Hepatocyte (in vitro differentiated cells): Measurements from ENCODE around the gene AANAT. TPM values are rescaled to one million over a fixed set of nuclear protein-coding genes. Genes with fewer than 3 reads are reported as not detected.
"Not testable (repeated sequence)": the region's sequence is repeated elsewhere in the genome, so short reads cannot be mapped to it uniquely, and the experiment has no call there.

Source experiments
- DNase-seq: peaks from one replicate; pipeline ENCODE4 v3.0.0-alpha.2; 2016; ENCODE audit warnings: low spot score
- H2AFZ ChIP-seq: fragments of 200-600 bp; sonication (generic); 2 replicates; pipeline ENCODE4 v1.6.0; 2016; ENCODE audit warnings: antibody characterized with exemption, mild to moderate bottlenecking
- H3K27ac ChIP-seq: fragments of 200-600 bp; sonication (generic); 2 replicates; pipeline ENCODE4 v1.5.1; 2016; ENCODE audit warnings: mild to moderate bottlenecking
- H3K27me3 ChIP-seq: fragments of 200-600 bp; sonication (generic); 2 replicates; pipeline ENCODE4 v1.6.1; 2016
- H3K36me3 ChIP-seq: fragments of 200-600 bp; sonication (generic); replicated peaks from 2 replicates; pipeline ENCODE4 v1.5.1; 2016; ENCODE audit warnings: low read depth; ENCODE audit not compliant: insufficient read depth
- H3K4me1 ChIP-seq: fragments of 200-600 bp; sonication (generic); 2 replicates; pipeline ENCODE4 v1.5.1; 2016; ENCODE audit warnings: mild to moderate bottlenecking, moderate library complexity; ENCODE audit not compliant: insufficient read depth
- H3K4me2 ChIP-seq: fragments of 200-600 bp; sonication (generic); 2 replicates; pipeline ENCODE4 v1.6.0; 2016
- H3K4me3 ChIP-seq: fragments of 200-600 bp; sonication (generic); 2 replicates; pipeline ENCODE4 v1.5.1; 2016; ENCODE audit warnings: mild to moderate bottlenecking
- H3K79me2 ChIP-seq: fragments of 200-600 bp; sonication (generic); 2 replicates; pipeline ENCODE4 v1.6.0; 2017; ENCODE audit warnings: mild to moderate bottlenecking
- H3K9me2 ChIP-seq: fragments of 200-600 bp; sonication (generic); replicated peaks from 2 replicates; pipeline ENCODE4 v1.6.0; 2017; ENCODE audit warnings: mild to moderate bottlenecking; ENCODE audit not compliant: insufficient read depth
- H3K9me3 ChIP-seq: fragments of 200-600 bp; sonication (generic); 2 replicates; pipeline ENCODE4 v1.5.1; 2016; ENCODE audit warnings: low read depth, mild to moderate bottlenecking
- H4K20me1 ChIP-seq: fragments of 200-600 bp; sonication (generic); 2 replicates; pipeline ENCODE4 v1.6.0; 2016; ENCODE audit warnings: mild to moderate bottlenecking; ENCODE audit not compliant: insufficient read depth, poor library complexity, severe bottlenecking
- EZH2 ChIP-seq: fragments of 200-600 bp; sonication (generic); IDR thresholded peaks from 2 replicates; pipeline ENCODE4 v1.6.1; 2016; ENCODE audit warnings: antibody characterized with exemption, mild to moderate bottlenecking, borderline replicate concordance
- EZH2phosphoT487 ChIP-seq: fragments of 200-600 bp; sonication (generic); IDR thresholded peaks from one replicate; pipeline ENCODE4 v1.6.1; 2018; ENCODE audit warnings: antibody characterized with exemption, mild to moderate bottlenecking, low read depth, moderate library complexity; ENCODE audit not compliant: unreplicated experiment, severe bottlenecking
- WGBS: methylation state at CpG from one replicate; pipeline ENCODE4 v1.1.6; 2016; ENCODE audit warnings: low lambda C conversion rate; ENCODE audit errors: missing lambda C conversion rate; 5-methylcytosine and 5-hydroxymethylcytosine counted together
- polyA plus RNA-seq: library from polyadenylated mRNA; unstranded; fragments of >200 nt; fragmentation: Nextera tagmentation; extraction: Ambion mirVana; gene quantifications from 2 replicates; pipeline ENCODE4 v1.2.1, GENCODE V29; 2016
- total RNA-seq: library from RNA; depleted of rRNA; stranded (reverse); fragments of >200 nt; gene quantifications from 2 replicates; pipeline ENCODE4 v1.2.3, GENCODE V29; 2014
- TF ChIP-seq, protein P1 (sequence below): fragments of 200-600 bp; sonication (generic); IDR thresholded peaks from 2 replicates; pipeline ENCODE4 v1.5.1; 2016; ENCODE audit warnings: antibody characterized with exemption, mild to moderate bottlenecking; ENCODE audit not compliant: poor library complexity

Gene AANAT
- total and polyA plus RNA-seq, 2 experiments from 2014 or later, result not detected

DNA sequence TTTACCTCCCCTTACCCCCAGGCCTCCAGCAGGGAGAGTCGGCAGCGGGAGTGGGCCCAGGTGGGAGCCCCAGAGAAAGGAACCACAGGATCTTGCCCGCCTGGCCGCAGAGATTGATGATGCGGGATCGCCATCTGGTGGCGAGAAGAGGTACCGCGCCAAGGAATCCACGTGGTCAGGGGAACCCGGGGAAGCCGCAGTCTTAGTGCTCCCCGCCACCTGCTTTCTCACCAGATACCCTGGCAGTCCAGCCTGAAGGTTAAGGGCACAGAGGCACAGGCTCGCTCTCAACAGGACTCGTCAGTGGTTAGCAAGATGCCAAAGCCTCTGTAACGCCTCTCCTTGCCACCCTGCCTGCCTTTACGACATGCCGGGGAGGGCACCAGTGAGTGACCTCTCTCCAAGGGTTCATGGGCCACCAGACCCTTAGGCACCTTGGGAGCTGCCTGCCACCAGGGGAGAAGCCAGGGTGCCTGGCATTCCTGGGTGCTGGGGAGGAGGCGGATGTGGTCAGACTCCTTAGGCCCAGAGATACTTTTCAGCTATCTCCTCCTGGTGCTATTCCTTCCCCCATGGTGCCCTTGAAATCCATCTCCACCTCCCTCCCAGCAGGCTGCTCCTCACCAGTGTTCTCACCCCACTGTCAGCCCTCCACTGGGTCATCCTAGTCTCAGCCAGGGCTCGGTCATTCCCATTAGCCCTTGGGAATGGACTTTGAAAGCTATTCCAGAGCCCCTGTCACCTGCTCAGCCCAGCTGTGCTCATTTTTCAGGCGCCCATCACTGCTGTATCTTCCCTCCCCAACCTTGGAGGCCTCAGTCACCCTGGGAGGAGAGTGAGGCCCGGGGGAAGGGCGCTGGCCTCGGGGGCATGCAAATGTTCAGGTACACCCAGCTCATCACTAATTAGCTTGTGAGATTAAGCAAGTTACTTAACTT, 39.3 kb downstream of the AANAT start:
- Histone ChIP-seq H3K27me3 (peaks cover 4% of the 10 kb centered on the region), H3K79me2 (no peaks in the 10 kb centered on the region), H4K20me1 (no peaks in the 10 kb centered on the region), H3K4me2 (peak overlapping the region; percentile 54), H3K9me3 (no peaks in the 10 kb centered on the region), H3K4me1 (peaks cover 8% of the 10 kb centered on the region), H3K36me3 (no peaks in the 10 kb centered on the region), H3K27ac (no peak overlapping the region), H3K9me2 (no peaks in the 10 kb centered on the region), H2AFZ (no peak overlapping the region), H3K4me3 (no peak overlapping the region)
- DNase-seq, result peak; percentile 85
- TF ChIP-seq EZH2, result no peak
- TF ChIP-seq, protein P1, sequence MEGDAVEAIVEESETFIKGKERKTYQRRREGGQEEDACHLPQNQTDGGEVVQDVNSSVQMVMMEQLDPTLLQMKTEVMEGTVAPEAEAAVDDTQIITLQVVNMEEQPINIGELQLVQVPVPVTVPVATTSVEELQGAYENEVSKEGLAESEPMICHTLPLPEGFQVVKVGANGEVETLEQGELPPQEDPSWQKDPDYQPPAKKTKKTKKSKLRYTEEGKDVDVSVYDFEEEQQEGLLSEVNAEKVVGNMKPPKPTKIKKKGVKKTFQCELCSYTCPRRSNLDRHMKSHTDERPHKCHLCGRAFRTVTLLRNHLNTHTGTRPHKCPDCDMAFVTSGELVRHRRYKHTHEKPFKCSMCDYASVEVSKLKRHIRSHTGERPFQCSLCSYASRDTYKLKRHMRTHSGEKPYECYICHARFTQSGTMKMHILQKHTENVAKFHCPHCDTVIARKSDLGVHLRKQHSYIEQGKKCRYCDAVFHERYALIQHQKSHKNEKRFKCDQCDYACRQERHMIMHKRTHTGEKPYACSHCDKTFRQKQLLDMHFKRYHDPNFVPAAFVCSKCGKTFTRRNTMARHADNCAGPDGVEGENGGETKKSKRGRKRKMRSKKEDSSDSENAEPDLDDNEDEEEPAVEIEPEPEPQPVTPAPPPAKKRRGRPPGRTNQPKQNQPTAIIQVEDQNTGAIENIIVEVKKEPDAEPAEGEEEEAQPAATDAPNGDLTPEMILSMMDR, result peak; percentile 86
- 30% methylated on average over 24 of the region's 24 CpGs for WGBS

DNA sequence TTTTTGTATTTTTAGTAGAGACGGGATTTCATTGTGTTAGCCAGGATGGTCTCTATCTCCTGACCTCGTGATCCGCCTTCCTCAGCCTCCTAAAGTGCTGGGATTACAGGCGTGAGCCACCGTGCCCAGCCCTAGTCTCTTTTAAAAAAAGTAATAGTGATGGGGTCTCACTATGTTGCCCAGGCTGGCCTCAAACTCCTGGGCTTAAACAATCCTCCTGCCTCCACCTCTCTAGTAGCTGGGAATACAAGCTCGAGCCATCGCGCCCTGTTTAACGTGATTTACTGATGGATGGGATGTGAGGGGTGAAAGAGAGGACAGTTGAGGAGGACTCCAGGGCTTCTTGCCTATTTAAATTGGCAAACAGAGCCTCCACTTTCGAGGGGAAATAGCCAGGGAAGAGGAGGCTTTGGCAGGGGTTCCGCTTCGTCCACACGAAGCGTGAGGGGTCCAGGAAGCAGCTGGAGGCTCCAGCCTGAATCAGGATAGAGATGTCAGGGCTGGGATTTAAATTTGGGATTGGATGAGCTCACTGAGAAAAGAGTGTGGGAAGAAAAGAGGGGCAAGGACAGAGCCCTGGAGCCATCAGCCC, 41.2 kb downstream of the AANAT start:
- not testable (repeated sequence) for H4K20me1 ChIP-seq, H2AFZ ChIP-seq, H3K4me1 ChIP-seq, H3K9me3 ChIP-seq, H3K9me2 ChIP-seq, H3K4me2 ChIP-seq, H3K27me3 ChIP-seq, DNase-seq, H3K4me3 ChIP-seq, H3K36me3 ChIP-seq, H3K79me2 ChIP-seq, H3K27ac ChIP-seq
- 77% methylated on average over 14 of the region's 14 CpGs for WGBS

DNA sequence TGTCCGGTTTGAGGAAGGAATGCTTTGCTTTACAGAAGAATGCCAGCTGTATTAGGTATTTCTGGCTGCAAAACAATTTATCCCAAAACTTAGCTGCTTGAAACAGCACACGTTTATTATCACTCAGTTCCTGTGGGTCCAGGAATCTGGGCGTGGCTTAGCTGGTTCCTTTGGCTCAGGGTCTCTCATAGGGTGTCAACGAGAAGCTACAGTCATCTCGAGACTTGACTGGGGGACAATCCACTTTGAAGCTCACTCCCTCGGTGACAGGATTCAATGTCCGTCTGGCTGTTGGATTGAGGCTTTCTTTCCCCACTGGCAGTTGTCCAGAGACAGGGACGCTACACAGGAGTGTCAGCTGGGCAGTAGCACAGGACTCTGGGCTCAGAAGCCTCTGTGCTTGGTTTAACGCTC, 43.4 kb downstream of the AANAT start:
- 44% methylated on average over 9 of the region's 9 CpGs for WGBS
- Histone ChIP-seq H3K27me3 (peaks cover 4% of the 10 kb centered on the region), H3K4me1 (peaks cover 4% of the 10 kb centered on the region), H3K9me2 (no peaks in the 10 kb centered on the region), H3K4me3 (no peak overlapping the region), H3K9me3 (no peaks in the 10 kb centered on the region), H3K79me2 (no peaks in the 10 kb centered on the region), H3K36me3 (no peaks in the 10 kb centered on the region), H2AFZ (no peak overlapping the region), H3K27ac (no peak overlapping the region), H3K4me2 (no peak overlapping the region), H4K20me1 (no peaks in the 10 kb centered on the region)
- DNase-seq, result peak; percentile 12
- TF ChIP-seq, protein P1, result no peak
- TF ChIP-seq EZH2phosphoT487, result no peak
- TF ChIP-seq EZH2, result no peak

DNA sequence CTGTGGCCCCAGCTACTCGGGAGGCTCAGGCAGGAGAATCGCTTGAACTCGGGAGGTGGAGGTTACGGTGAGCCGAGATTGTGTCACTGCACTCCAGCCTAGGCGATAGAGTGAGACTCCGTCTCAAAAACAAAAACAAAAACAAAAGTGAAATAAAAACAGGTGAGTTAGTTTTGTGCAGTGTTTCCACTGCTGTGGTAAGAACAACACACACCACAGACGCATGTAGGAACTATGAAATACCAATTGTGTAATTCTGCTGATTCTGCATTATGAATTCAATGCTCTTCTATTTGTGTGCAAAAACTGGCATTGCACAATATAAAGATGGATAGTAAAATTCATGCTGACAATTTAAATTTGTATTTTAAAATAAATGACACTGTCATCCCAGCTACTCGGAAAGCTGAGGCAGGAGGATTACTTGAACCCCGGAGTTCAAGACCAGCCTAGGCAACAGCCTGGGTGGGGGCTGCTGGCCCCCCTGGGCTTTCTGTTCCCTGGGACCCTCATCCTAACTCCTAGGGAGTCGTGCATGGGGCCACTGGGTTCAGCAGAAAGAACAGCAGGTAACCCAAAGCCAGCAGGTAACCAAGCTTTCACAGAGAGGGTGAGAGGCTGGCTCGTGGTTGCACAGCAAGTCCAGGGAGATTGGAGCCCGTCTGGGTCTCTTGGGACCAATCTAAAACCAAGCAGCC, 44.4 kb downstream of the AANAT start:
- WGBS, result 91% methylated on average over 13 of the region's 13 CpGs
- Histone ChIP-seq H4K20me1 (no peaks in the 10 kb centered on the region), H3K4me3 (no peak overlapping the region), H3K27ac (no peak overlapping the region), H3K4me1 (peaks cover 4% of the 10 kb centered on the region), H3K4me2 (no peak overlapping the region), H3K9me2 (no peaks in the 10 kb centered on the region), H3K36me3 (no peaks in the 10 kb centered on the region), H2AFZ (no peak overlapping the region), H3K9me3 (no peaks in the 10 kb centered on the region), H3K27me3 (peaks cover under 1% of the 10 kb centered on the region), H3K79me2 (no peaks in the 10 kb centered on the region)
- no peak for DNase-seq
- no peak for TF ChIP-seq EZH2
- TF ChIP-seq, protein P1, result no peak
- TF ChIP-seq EZH2phosphoT487, result no peak
